ENCODE data around the gene PLSCR1. TPM values are rescaled to one million over a fixed set of nuclear protein-coding genes. Genes with fewer than 3 reads are reported as not detected.

PLSCR1 gene
- total RNA-seq, 1 donor from 2014 or later = 37.0 TPM

DNA sequence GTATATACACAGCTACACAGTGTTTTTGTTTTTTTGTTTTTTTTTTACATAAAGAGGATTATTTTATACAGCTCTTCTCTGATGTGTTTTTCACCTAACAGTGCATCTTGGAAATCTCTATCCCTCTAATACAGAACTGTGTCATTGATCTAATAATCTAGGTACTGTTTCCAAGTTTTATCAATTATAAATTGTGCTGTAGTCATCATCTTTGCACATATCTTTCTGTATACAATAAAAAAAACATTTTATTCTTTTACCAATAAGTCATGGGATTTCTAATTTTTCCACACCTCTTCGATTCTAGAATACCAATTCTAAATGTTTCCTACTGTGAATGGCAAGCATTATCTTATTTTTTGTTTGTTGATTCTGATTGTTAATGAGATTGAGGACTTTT is 73.4 kb downstream of the PLSCR1 start:
- no peak for DNase-seq

GRCh38 chr3:146470425-146470990 is 73.9 kb downstream of the PLSCR1 start:
- DNase-seq = no peak

GRCh38 chr3:146469150-146470017 is 75.0 kb downstream of the PLSCR1 start, which contains the start of gene PLSCR2:
Gene PLSCR2, minus strand, starts transcription at chr3:146469561. Its CDS starts 9,657 bp downstream, at chr3:146459904.
- peak; percentile 84 for DNase-seq

- DNase-seq = peak; percentile 36
Measured at GRCh38 chr3:146468671-146469149, 75.7 kb downstream of the PLSCR1 start.

GRCh38 chr3:146468234-146468633 is 76.2 kb downstream of the PLSCR1 start:
- peak; percentile 53 for DNase-seq

DNA sequence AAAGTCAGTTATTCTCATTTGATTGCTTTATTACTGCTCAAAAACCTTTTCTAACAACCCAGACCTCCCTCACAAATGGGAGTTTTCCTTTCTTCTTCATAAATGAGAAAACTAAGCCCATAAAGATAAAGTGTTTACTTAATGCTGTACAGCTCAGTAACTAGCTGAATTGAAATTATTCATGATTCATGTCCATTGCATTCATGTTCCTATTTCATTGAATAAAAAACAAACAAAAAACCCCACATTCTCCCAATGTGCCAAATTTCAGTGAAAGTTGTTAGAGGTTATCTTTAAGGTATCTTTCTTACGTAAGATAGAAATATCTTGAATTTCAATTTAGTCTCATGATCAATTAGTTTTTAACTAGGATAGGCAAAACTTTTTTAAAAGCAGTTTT is 77.8 kb downstream of the PLSCR1 start:
- no peak for DNase-seq

DNA sequence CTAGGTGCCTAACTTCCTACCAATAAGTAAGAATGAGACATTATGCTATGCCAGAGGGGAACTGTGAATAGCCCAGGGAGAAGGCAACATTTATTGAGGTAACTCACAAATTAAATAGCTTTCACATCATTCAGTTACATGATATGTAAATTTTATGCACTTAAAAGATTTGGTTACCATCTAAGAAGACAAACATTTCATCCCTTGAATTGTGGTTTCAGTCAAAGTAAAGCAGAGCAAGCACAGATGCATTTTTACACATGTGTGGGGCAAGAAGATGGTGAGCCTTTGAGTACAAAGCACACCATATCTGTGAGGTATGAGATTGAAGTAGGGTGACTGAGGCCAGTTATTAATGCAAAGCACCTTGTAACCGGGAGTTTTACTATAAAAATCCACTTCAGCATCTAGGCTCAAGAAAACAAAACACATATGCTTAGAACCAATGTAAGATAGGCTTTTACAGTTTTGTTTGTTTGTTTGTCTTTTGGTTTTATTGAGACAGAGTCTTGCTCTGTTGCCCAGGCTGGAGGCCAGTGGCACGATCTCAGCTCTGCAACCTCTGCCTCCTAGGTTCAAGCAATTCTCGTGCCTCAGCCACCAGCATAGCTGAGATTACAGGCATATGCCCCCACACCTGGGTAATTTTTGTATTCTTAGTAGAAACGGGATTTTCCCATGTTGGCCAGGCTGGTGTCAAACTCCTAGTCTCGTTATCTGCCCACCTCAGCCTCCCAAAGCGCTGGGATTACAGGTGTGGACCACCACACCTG is 78.5 kb downstream of the PLSCR1 start:
- DNase-seq = no peak

Small RNAs within 50 kb of the gene (small RNA-seq; reads per million reads assigned to genes)
- not detected for gene RNU6-428P (ENCODE audit: low replicate concordance)

Other genes starting within 250 kb of the PLSCR1 start
- gene PLSCR2, start 75.0 kb downstream of the PLSCR1 start, total RNA-seq = not detected
- not detected for gene PLSCR5, start 60.7 kb upstream of the PLSCR1 start, total RNA-seq

All from tongue (tissue), 3 donors.